Fibroblast of the aortic adventitia (primary cell): ENCODE measurements around the gene PIGN. TPM values are rescaled to one million over a fixed set of nuclear protein-coding genes. Genes with fewer than 3 reads are reported as not detected.

Source experiments
- DNase-seq: peaks from one replicate; pipeline ENCODE4 v3.0.0-alpha.2; 2010; ENCODE audit warnings: low read depth
- H3K4me3 ChIP-seq: 2 replicates; pipeline ENCODE4 v1.5.1; 2011; ENCODE audit warnings: low read depth, mild to moderate bottlenecking, control low read depth, low read length, moderate library complexity
- CTCF ChIP-seq: IDR thresholded peaks from 2 replicates; pipeline ENCODE4 v1.5.1; 2011; ENCODE audit warnings: mild to moderate bottlenecking, low read length, control low read depth, inconsistent platforms; ENCODE audit not compliant: insufficient read depth
- total RNA-seq: library from RNA; depleted of rRNA; stranded (reverse); fragments of >200 nt; gene quantifications from 2 replicates; pipeline ENCODE4 v1.2.3, GENCODE V29; 2012; ENCODE audit warnings: low replicate concordance

The PIGN gene
- total RNA-seq, 1 donor, result 44.8 TPM

GRCh38 chr18:62026586-62026985, 160.3 kb downstream of the PIGN start:
- peak; percentile 52 for DNase-seq
- H3K4me3 ChIP-seq, result no peak overlapping the region
- no peak for TF ChIP-seq CTCF

- DNase-seq, result no peak
- TF ChIP-seq CTCF, result no peak
- H3K4me3 ChIP-seq, result no peak overlapping the region
These were observed 161.9 kb downstream of the PIGN start for GRCh38 chr18:62024983-62025382.

- DNase-seq, result no peak
- no peak overlapping the region for H3K4me3 ChIP-seq
These were observed 163.3 kb downstream of the PIGN start for GRCh38 chr18:62023536-62023935.

GRCh38 chr18:62018759-62019041, 168.2 kb downstream of the PIGN start:
- no peak overlapping the region for H3K4me3 ChIP-seq
- no peak for TF ChIP-seq CTCF
- no peak for DNase-seq

More at GRCh38 chr18:62023536-62023935, 163.3 kb downstream of the PIGN start:
- no peak for TF ChIP-seq CTCF

GRCh38 chr18:62018034-62018758, 168.7 kb downstream of the PIGN start:
- no peak overlapping the region for H3K4me3 ChIP-seq
- peak; percentile 99 for DNase-seq
- TF ChIP-seq CTCF, result no peak

GRCh38 chr18:62017618-62018017, 169.2 kb downstream of the PIGN start:
- TF ChIP-seq CTCF, result no peak
- H3K4me3 ChIP-seq, result peak overlapping the region; percentile 34
- DNase-seq, result no peak

- TF ChIP-seq CTCF, result no peak
- no peak for DNase-seq
- no peak overlapping the region for H3K4me3 ChIP-seq
These were observed 175.4 kb downstream of the PIGN start for GRCh38 chr18:62011416-62011815.
